Body of pancreas (tissue), 4 donors: Measurements from ENCODE around the gene GPR183.

Experiments
- CTCF ChIP-seq, 7 experiments: fragments of 450-650 bp in 4 of 7; fragments of 200-600 bp in 3 of 7; sonication (generic) in 3 of 7; IDR thresholded peaks; one replicate each; pipeline ENCODE4 v1.5.1; 2016 to 2019; ENCODE audit warnings: antibody characterized with exemption in 7 of 7
- POLR2A ChIP-seq, 3 donors: fragments of 450-650 bp; IDR thresholded peaks; one replicate each; pipeline ENCODE4 v1.6.1; 2016; ENCODE audit warnings: antibody characterized with exemption in 3 of 3, mild to moderate bottlenecking in 2 of 3

- TF ChIP-seq CTCF (IDR thresholded peaks at IDR 0.05), result no peak
- TF ChIP-seq POLR2A (IDR thresholded peaks at IDR 0.05), result no peak
These were observed 49.9 kb downstream of the GPR183 start for GRCh38 chr13:99257291-99257690.
